Measurements from ENCODE around the gene CD55.
A peak's percentile ranks its signal among the peaks of the same experiment; 100 is the strongest.

The CD55 gene

DNA sequence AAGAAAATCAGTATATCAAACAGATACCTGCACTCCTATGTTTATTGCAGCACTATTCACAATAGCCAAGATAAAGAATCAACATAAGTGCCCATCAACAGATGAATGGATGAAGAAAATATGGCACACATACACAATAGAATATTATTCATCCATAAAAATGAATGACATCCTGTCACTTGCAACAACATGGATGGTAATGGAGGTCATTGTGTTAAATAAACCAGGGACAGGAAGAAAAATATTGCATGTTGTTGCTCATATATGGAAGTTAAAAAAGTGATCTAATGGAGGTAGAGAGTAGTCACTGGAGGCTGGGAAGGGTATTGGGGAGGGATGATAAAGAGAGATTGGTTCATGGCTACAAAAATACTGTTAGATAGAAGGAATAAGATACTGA lies 67.2 kb downstream of the CD55 start:
- no peak for DNase-seq (ENCODE audit: low read depth)
- TF ChIP-seq, protein P1, sequence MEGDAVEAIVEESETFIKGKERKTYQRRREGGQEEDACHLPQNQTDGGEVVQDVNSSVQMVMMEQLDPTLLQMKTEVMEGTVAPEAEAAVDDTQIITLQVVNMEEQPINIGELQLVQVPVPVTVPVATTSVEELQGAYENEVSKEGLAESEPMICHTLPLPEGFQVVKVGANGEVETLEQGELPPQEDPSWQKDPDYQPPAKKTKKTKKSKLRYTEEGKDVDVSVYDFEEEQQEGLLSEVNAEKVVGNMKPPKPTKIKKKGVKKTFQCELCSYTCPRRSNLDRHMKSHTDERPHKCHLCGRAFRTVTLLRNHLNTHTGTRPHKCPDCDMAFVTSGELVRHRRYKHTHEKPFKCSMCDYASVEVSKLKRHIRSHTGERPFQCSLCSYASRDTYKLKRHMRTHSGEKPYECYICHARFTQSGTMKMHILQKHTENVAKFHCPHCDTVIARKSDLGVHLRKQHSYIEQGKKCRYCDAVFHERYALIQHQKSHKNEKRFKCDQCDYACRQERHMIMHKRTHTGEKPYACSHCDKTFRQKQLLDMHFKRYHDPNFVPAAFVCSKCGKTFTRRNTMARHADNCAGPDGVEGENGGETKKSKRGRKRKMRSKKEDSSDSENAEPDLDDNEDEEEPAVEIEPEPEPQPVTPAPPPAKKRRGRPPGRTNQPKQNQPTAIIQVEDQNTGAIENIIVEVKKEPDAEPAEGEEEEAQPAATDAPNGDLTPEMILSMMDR (conservative IDR thresholded peaks at IDR 0.05; ENCODE audit: low read depth, low read length) = no peak
- H3K4me3 ChIP-seq (ENCODE audit: low read depth, low read length) = no peak overlapping the region

DNA sequence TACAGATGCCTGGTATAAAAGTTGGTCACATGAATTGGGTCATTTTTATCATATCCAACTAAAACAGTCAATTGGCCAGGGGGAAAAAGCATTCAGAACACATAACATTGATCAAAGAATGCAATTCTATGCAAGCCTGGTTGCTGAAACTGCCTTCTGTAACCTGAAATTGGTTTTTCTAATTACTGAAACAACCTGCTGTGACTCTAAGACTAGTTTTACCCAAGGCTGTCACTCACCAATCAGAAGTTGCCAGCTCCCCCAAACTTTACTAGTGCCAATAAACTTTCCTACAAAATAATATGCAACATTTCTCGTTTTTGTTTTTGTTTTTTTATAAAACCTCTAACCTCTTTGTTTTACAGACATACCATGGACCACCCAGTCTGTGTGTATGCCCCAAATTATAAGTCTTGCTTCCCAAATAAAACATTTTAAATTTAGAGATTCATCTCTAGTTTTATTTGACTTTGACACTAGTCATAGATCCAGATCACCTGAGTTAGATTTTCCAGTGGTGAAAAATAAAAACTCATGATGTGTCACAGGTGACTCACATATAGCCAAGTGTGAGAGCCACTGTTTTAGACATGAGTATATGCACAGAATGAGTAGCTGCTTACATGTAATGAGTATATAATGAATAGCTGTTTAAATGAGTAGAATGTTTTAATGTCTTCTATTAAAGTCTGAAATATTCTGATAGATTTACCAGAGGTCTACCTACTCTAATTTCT lies 68.4 kb downstream of the CD55 start:
- peak; percentile 13 for DNase-seq (ENCODE audit: low read depth)
- H3K4me3 ChIP-seq (ENCODE audit: low read depth, low read length) = no peak overlapping the region
- TF ChIP-seq, protein P1 (conservative IDR thresholded peaks at IDR 0.05; ENCODE audit: low read depth, low read length) = no peak

DNA sequence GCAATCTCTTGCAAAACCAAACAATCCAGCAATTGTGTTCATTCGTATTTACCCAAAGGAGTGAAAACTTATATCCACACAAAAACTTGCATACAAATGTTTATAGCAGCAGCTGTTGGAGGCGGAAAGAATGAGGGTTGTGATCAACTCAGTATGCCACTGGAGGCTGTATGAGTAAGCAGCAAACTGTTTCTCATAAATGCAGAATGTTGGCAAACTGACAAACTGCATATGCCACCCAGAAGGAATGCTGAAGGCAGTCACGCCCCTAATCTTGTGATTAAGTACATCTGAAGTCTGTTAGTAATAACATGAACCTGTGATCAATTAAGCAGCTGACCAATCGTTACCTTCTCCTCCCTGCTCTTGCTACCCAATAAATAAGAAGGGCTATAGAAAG lies 72.1 kb downstream of the CD55 start:
- TF ChIP-seq, protein P1 (conservative IDR thresholded peaks at IDR 0.05; ENCODE audit: low read depth, low read length) = peak; percentile 9
- peak; percentile 93 for DNase-seq (ENCODE audit: low read depth)
- no peak overlapping the region for H3K4me3 ChIP-seq (ENCODE audit: low read depth, low read length)

DNA sequence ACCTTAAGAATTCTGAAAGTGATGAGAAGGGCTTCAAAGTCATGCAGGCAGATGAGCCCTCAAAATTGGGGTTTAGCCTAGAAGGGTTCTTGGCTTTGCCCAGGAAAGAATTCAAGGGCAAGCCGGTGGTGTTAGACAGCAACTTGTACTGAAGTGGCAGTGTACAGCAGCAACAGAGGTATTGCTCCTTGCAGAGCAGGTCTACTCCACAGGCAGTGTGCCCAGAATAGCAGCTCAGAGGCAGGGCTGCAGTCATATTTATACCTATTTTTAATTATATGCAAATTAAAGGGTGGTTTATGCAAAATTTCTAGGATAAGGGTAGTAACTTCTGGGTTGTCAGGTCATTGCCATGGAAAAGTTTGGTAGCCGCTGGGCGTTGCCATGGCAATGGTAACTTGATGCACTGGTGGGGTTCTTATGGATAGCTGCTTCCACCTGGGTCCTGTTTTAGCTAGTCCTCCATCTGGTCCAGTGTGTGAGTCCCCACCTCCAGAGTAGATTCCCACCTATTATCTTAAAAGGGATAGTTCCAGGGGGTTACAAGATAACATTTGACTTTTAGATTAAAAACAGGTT lies 74.8 kb downstream of the CD55 start:
- DNase-seq (ENCODE audit: low read depth) = no peak
- TF ChIP-seq, protein P1 (conservative IDR thresholded peaks at IDR 0.05; ENCODE audit: low read depth, low read length) = no peak

DNA sequence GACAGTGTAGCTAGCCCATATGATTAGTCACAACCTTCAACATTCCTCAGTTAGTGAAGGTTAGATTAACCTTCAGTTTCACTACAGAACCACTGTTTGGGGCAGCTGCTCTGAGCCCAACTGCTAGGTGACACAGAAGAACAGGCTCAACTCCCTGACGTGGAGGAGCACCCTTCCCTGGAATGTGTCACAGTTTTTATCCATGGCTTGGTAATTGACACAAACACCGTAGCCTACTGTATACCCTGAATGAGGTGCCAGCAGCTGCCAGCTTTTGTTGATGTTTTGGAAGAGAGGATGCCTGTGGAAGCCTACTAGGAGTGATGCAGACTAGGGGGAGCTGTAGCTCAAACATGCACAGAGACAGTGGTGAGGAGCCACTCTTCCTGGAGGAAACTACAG lies 76.0 kb downstream of the CD55 start:
- TF ChIP-seq, protein P1 (conservative IDR thresholded peaks at IDR 0.05; ENCODE audit: low read depth, low read length) = peak; percentile 30
- H3K4me3 ChIP-seq (ENCODE audit: low read depth, low read length) = no peak overlapping the region
- DNase-seq (ENCODE audit: low read depth) = peak; percentile 19

More for the DNA sequence above, 74.8 kb downstream of the CD55 start:
- no peak overlapping the region for H3K4me3 ChIP-seq (ENCODE audit: low read depth, low read length)

DNA sequence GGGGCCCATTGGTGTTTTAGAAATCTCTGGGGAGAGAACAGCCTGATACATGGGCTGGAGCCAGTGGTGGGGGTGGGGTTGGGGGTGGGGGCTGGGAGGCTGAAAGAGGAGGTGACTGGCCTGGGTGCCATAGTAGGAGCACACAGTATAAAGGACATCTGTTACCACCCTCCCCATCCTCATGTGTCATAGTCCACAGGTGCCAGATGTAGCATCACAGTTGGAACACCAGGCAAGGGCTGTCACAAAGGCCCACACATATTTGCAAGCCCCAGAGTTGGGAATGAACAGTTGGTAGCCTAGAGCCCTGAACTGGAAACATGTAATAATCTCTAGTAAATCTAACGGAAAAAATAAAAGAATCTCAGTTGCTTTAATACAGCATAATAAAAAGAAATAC lies 77.5 kb downstream of the CD55 start:
- DNase-seq (ENCODE audit: low read depth) = no peak
- TF ChIP-seq, protein P1 (conservative IDR thresholded peaks at IDR 0.05; ENCODE audit: low read depth, low read length) = no peak
- no peak overlapping the region for H3K4me3 ChIP-seq (ENCODE audit: low read depth, low read length)

DNA sequence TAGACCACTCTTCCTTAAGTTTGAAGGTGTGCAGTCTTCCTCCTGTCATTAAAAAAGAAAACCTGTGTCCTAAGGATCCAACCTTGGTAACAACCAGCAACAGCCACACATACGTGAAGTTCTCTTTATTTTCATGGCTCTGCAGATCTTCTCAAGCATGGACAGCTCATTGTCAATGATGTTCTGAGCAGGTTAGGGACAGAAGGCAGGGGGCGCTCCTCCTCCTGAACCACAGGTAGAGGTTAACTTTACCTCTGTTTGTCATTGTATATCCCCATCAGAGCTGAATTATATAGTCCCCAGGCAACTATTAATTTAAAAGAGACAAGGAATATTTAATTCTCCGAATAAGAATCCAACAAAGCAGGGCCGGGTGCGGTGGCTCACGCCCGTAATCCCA lies 80.1 kb downstream of the CD55 start:
- no peak overlapping the region for H3K4me3 ChIP-seq (ENCODE audit: low read depth, low read length)
- TF ChIP-seq, protein P1 (conservative IDR thresholded peaks at IDR 0.05; ENCODE audit: low read depth, low read length) = no peak
- no peak for DNase-seq (ENCODE audit: low read depth)
